Activated CD4-positive, alpha-beta memory T cell treated with anti-CD3 and anti-CD28 coated beads, Interleukin-2, amount 10 ng/mL, durations not matched to agents 7 days and 5 days (primary cell): ENCODE data around the gene MNAT1. TPM values are rescaled to one million over a fixed set of nuclear protein-coding genes. Genes with fewer than 3 reads are reported as not detected.
A peak's percentile ranks its signal among the peaks of the same experiment; 100 is the strongest.

ENCODE experiments used
- CTCF ChIA-PET: fragments of 350-600 bp; sonication (Branson Sonifier 250); formaldehyde crosslinking; loops from one replicate; lab custom pipeline; 2021; ENCODE audit warnings: antibody characterized with exemption, inconsistent platforms; lab: Charles Lee
- POLR2A ChIA-PET: fragments of 350-600 bp; sonication (Branson Sonifier 250); formaldehyde crosslinking; loops from one replicate; lab custom pipeline; 2021; ENCODE audit warnings: antibody characterized with exemption; lab: Charles Lee
- DNase-seq: peaks from one replicate; pipeline ENCODE4 v3.0.0-alpha.2; 2020
- H3K27ac Mint-ChIP-seq: one replicate; pipeline ENCODE4 v1.8.0; 2021; ENCODE audit warnings: mild to moderate bottlenecking, mixed read lengths
- H3K27me3 Mint-ChIP-seq: one replicate; pipeline ENCODE4 v1.8.0; 2021; ENCODE audit warnings: mixed read lengths
- H3K36me3 Mint-ChIP-seq: one replicate; pipeline ENCODE4 v1.8.0; 2021; ENCODE audit warnings: low read depth, mixed read lengths
- H3K4me1 Mint-ChIP-seq: one replicate; pipeline ENCODE4 v1.8.0; 2021; ENCODE audit warnings: mixed read lengths
- H3K4me3 Mint-ChIP-seq: one replicate; pipeline ENCODE4 v1.8.0; 2021; ENCODE audit warnings: mild to moderate bottlenecking, mixed read lengths
- H3K9me3 Mint-ChIP-seq: one replicate; pipeline ENCODE4 v1.8.0; 2021; ENCODE audit warnings: mixed read lengths
- total RNA-seq, 2 experiments: library from RNA; stranded (reverse); gene quantifications; one replicate each; pipeline ENCODE4 v1.2.3, GENCODE V29; 2021

Gene MNAT1
- total RNA-seq, 2 experiments from 2014 or later, result 37.0 to 40.4 TPM

DNA sequence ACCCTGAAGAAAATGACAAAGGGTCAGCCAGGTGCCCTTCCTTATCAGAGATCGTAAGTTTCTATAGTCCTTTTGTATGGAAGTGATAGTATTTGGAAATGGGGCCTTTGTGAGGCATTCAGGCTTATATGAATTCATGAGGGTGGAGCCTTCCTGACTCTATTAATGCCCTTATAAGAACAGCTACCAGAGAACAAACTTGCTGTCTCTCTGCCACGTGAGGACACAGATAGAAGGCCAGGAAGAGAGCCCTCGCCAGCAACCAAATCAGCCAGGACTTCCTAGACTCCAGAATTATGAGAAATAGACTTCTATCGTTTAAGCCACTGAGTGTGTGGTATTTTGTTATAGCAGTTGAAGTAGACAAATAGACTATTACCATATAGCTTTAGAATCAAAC lies 209.6 kb downstream of the MNAT1 start:
- Mint-ChIP-seq H3K9me3 (peaks cover 5% of the 10 kb centered on the region), H3K36me3 (peaks cover 19% of the 10 kb centered on the region), H3K4me3 (no peak overlapping the region), H3K4me1 (peaks cover 13% of the 10 kb centered on the region), H3K27me3 (no peaks in the 10 kb centered on the region), H3K27ac (no peak overlapping the region)
- no peak for DNase-seq
- ChIA-PET CTCF (no interaction called here), POLR2A (no interaction called here)

DNA sequence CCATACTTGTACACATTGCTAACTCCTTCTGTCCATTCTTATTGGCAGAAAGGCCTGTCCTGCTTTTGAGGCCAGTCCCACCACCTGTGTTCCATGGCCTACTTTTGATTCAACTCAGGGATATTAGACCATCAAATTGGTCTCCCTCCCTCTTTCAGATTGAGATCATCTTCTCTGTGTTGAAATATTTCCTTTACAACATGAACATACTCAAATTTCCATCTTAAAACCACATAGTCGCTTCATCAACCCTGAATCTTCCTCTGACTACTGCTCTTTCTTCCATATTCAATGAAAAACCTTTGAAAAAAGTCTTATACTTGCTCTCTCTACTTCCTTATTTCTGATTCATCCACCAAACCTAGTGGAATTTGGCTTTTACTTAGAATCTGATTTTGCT lies 211.4 kb downstream of the MNAT1 start:
- no peak for DNase-seq
- no peaks in the 10 kb centered on the region for H3K27me3 Mint-ChIP-seq
- CTCF ChIA-PET, result no interaction called here
- POLR2A ChIA-PET, result no interaction called here
- H3K27ac Mint-ChIP-seq, result no peak overlapping the region
- H3K36me3 Mint-ChIP-seq, result peaks cover 19% of the 10 kb centered on the region
- peaks cover 5% of the 10 kb centered on the region for H3K9me3 Mint-ChIP-seq
- H3K4me1 Mint-ChIP-seq, result peaks cover 13% of the 10 kb centered on the region
- no peak overlapping the region for H3K4me3 Mint-ChIP-seq

DNA sequence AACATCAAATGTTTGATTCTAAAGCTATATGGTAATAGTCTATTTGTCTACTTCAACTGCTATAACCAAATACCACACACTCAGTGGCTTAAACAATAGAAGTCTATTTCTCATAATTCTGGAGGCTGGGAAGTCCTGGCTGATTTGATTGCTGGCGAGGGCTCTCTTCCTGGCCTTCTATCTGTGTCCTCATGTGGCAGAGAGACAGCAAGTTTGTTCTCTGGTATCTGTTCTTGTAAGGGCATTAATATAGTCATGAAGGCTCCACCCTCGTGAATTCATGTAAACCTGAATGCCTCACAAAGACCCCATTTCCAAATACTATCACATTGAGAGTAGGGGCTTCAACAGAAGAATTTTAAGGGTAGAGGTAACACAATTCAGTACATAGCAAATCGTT lies 212.2 kb downstream of the MNAT1 start:
- H3K27ac Mint-ChIP-seq, result no peak overlapping the region
- H3K36me3 Mint-ChIP-seq, result peaks cover 16% of the 10 kb centered on the region
- no peak for DNase-seq
- ChIA-PET POLR2A (no interaction called here), CTCF (no interaction called here)
- H3K9me3 Mint-ChIP-seq, result peaks cover 5% of the 10 kb centered on the region
- peaks cover 13% of the 10 kb centered on the region for H3K4me1 Mint-ChIP-seq
- H3K4me3 Mint-ChIP-seq, result no peak overlapping the region
- no peaks in the 10 kb centered on the region for H3K27me3 Mint-ChIP-seq

DNA sequence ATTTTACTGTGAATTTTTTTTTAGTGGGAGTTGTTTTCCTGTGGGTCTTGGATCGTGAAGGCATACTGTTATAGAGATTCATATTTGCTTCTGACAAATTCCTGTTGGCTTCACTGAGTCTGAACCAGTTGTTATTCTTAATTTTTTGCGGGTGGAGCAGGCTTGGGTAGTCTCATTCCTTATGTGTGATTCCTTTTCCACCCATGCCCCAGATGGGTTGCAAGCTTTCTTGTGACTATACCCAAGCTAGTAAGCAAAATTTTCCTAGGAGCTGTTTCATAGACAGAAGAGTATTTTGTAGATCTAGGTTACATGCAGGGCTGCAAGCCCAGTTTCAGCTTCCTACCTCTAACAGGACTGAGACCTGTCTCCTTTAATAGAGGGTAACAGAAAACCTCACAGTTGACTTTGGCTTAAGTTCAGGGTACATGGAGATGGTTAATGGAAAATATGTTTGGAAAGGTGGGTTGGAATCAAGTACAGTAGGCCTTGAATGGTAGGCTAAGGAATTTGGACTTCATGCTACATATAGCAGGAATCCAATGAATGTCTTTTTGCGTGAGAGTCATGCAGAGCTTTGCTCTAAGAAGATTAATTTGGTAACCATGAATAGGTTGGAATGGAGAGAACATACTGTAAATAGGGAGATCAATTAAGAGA lies 217.3 kb downstream of the MNAT1 start:
- no peak for DNase-seq
- H3K36me3 Mint-ChIP-seq, result peaks cover 23% of the 10 kb centered on the region
- H3K27me3 Mint-ChIP-seq, result no peaks in the 10 kb centered on the region
- peaks cover 9% of the 10 kb centered on the region for H3K4me1 Mint-ChIP-seq
- CTCF ChIA-PET, result interaction anchor here (0.7 kb wide), 1 partner anchor 49 kb away, joined by 7 read pairs; no protein-coding TSS in a partner anchor
- H3K4me3 Mint-ChIP-seq, result no peak overlapping the region
- no peak overlapping the region for H3K27ac Mint-ChIP-seq
- POLR2A ChIA-PET, result no interaction called here
- H3K9me3 Mint-ChIP-seq, result peaks cover 13% of the 10 kb centered on the region

DNA sequence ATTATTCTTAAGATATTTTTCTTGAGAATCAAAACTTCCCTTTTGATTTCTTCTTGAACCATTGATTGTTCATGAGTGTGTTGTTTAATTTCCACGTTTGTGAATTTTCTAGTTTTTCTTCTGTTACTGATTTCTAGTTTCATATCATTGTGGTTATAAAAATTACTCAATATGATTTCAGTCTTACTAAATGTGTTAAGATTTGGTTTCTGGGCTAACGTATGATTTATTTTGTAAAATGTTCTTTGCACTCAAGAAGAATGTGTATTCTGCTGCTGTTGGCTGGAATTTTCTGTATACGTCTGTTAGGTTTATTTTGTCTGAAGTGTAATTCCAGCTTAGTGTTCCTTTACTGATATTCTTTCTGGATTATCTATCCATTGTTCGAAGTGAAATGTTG lies 221.6 kb downstream of the MNAT1 start:
- Mint-ChIP-seq H3K4me3 (no peak overlapping the region), H3K27ac (no peak overlapping the region), H3K4me1 (peaks cover 14% of the 10 kb centered on the region), H3K27me3 (no peaks in the 10 kb centered on the region), H3K9me3 (peaks cover 39% of the 10 kb centered on the region), H3K36me3 (peaks cover 49% of the 10 kb centered on the region)
- no peak for DNase-seq
- CTCF ChIA-PET, result no interaction called here
- POLR2A ChIA-PET, result no interaction called here

DNA sequence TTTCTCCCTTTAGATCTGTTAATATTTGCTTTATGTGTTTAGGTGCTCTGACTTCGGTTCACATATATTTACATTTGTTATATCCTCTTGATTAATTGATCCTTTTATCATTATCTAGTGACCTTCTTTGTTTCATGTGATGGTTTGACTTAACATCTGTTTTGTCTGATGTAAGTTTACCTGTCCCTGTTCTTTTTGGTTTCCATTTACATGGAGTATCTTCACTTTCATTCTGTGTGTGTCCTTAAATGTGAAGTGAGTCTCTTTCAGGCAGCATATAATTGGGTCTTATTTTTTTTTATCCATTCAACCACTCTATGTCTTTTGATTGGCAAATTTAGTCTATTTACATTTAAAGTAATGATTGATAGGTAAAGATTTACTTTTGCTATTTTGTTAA lies 222.1 kb downstream of the MNAT1 start:
- POLR2A ChIA-PET, result no interaction called here
- CTCF ChIA-PET, result no interaction called here
- Mint-ChIP-seq H3K4me1 (peaks cover 14% of the 10 kb centered on the region), H3K36me3 (peaks cover 53% of the 10 kb centered on the region), H3K9me3 (peaks cover 41% of the 10 kb centered on the region), H3K27ac (no peak overlapping the region), H3K4me3 (no peak overlapping the region), H3K27me3 (no peaks in the 10 kb centered on the region)
- no peak for DNase-seq

DNA sequence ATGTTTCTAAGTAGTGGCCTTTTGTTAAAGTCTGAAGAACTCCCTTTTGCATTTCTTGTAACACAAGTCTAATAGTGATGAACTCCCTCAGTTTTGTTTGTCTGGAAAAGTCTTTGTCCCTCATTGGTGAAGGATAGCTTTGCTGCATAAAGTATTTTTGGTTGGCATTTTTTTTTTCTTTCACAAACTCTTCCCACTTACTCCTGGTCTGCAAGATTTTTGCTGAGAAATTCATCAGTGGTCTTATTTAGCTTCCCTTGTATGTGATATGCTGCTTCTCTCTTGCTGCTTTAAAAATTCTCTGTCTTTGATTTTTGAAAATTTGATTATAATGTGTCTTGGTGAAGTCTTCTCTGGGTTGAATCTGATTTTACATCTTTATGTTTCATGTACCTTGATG lies 223.6 kb downstream of the MNAT1 start:
- Mint-ChIP-seq H3K4me3 (no peak overlapping the region), H3K36me3 (peaks cover 57% of the 10 kb centered on the region), H3K27ac (no peak overlapping the region), H3K9me3 (peaks cover 41% of the 10 kb centered on the region), H3K27me3 (no peaks in the 10 kb centered on the region), H3K4me1 (peaks cover 14% of the 10 kb centered on the region)
- no peak for DNase-seq
- CTCF ChIA-PET, result interaction anchor here (1.4 kb wide), 1 partner anchor 10 kb away, joined by 3 read pairs; no protein-coding TSS in a partner anchor
- POLR2A ChIA-PET, result interaction anchor here (0.6 to 1.3 kb wide), 2 partner anchors 23 to 160 kb away, joined by 4 read pairs; partner anchors contain the start of genes SLC38A6 and TRMT5

DNA sequence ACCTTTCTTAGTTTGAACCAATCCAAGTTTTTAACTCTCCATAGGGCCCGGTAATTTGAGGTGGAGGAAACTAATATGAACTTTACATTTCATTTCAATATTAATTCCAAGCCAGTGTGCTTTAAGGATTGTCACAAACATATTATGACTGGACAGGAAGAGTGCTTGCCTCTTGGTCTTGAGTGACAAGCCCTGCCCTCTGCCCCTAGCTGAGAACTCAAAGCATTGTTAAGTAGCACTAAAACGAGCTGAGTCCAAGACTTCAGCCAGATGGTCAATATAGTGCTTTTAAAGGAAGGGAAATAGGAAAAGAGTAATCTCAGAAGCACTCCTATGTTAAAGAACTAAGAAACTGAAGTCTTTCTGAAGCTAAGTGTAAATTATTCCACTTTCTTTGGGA lies 229.2 kb downstream of the MNAT1 start:
- Mint-ChIP-seq H3K4me3 (no peak overlapping the region), H3K4me1 (peaks cover 20% of the 10 kb centered on the region), H3K9me3 (peaks cover 19% of the 10 kb centered on the region), H3K36me3 (peaks cover 38% of the 10 kb centered on the region), H3K27me3 (no peaks in the 10 kb centered on the region), H3K27ac (no peak overlapping the region)
- CTCF ChIA-PET, result no interaction called here
- DNase-seq, result no peak
- POLR2A ChIA-PET, result no interaction called here

DNA sequence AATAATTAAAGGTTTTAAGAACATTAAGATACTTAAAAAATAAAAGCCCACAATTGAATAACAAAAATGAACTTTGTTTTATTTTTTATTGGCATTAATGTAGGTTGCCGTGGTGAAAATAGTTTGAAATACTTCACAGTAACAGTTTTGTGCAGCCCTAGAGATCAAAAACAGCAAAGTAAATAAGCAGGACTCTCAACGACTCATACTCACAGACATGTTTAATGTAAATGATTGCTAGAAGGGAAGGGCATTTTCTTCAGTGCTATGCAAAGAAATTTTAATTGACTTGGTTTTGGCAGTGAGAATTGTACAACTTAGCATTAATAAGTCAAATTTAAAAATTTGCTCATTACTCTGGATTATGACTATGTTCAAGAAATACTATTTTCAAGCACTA lies 230.3 kb downstream of the MNAT1 start:
- CTCF ChIA-PET, result interaction anchor here (0.7 kb wide), 1 partner anchor 16 kb away, joined by 3 read pairs; the partner anchor contains the start of genes SLC38A6 and TRMT5
- no peak for DNase-seq
- no peak overlapping the region for H3K27ac Mint-ChIP-seq
- peaks cover 13% of the 10 kb centered on the region for H3K9me3 Mint-ChIP-seq
- H3K27me3 Mint-ChIP-seq, result no peaks in the 10 kb centered on the region
- peaks cover 20% of the 10 kb centered on the region for H3K4me1 Mint-ChIP-seq
- peaks cover 27% of the 10 kb centered on the region for H3K36me3 Mint-ChIP-seq
- POLR2A ChIA-PET, result interaction anchor here (1.2 to 1.4 kb wide), 2 partner anchors 16 to 70 kb away, joined by 3 to 6 read pairs; partner anchors contain the start of genes SLC38A6 and TRMT5
- no peak overlapping the region for H3K4me3 Mint-ChIP-seq

DNA sequence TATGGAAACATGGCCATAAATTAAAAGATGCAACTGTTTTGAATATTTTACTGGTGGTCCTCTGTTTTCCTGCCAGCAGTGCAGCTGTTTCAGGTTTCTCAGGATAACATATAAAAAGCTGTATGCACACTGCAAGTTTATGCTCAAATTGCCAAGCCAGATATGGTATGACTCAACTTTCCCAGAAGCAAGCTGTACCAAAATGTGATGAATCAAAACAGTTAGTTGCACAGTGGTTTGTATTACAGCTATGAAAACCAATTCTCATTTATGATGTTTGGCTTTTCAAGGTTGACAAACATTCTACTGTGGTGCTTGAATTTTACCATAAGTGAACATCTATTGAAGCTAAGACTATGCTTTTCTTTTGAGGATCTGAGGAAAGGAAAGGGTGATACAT lies 230.8 kb downstream of the MNAT1 start:
- Mint-ChIP-seq H3K4me1 (peaks cover 20% of the 10 kb centered on the region), H3K9me3 (peaks cover 9% of the 10 kb centered on the region), H3K27me3 (no peaks in the 10 kb centered on the region), H3K27ac (peak overlapping the region; percentile 40), H3K36me3 (peaks cover 25% of the 10 kb centered on the region), H3K4me3 (no peak overlapping the region)
- ChIA-PET POLR2A (interaction anchor here (1.2 to 1.4 kb wide), 2 partner anchors 15 to 69 kb away, joined by 3 to 6 read pairs; partner anchors contain the start of genes SLC38A6 and TRMT5), CTCF (interaction anchor here (0.5 to 0.7 kb wide), 2 partner anchors 15 to 113 kb away, joined by 3 read pairs; partner anchors contain the start of genes SLC38A6 and TRMT5)
- no peak for DNase-seq

DNA sequence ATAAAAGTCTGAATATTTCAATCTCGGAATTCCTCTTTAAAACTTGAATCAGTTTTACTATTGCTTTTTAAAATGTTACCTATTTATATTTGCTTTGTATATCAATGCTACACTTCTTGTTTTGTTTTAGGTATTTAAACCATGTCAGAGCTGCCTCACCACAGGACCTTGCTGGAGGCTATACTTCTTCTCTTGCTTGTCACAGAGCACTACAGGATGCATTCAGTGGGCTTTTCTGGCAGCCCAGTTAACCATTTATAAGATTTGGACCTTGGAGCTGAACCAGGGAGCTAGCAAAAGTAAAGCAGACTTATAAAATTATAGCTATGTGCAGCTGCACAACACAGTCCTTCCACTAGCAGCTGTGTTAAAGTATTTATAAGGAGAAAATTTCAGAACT lies 233.5 kb downstream of the MNAT1 start:
- Mint-ChIP-seq H3K4me3 (no peak overlapping the region), H3K36me3 (peaks cover 22% of the 10 kb centered on the region), H3K27ac (no peak overlapping the region), H3K27me3 (no peaks in the 10 kb centered on the region), H3K9me3 (peaks cover 2% of the 10 kb centered on the region), H3K4me1 (peaks cover 20% of the 10 kb centered on the region)
- DNase-seq, result no peak
- CTCF ChIA-PET, result interaction anchor here (1.0 to 1.3 kb wide), 2 partner anchors 10 to 11 kb away, joined by 3 read pairs; no protein-coding TSS in a partner anchor
- POLR2A ChIA-PET, result interaction anchor here (1.0 kb wide), 1 partner anchor 12 kb away, joined by 3 read pairs; the partner anchor contains the start of gene TRMT5

DNA sequence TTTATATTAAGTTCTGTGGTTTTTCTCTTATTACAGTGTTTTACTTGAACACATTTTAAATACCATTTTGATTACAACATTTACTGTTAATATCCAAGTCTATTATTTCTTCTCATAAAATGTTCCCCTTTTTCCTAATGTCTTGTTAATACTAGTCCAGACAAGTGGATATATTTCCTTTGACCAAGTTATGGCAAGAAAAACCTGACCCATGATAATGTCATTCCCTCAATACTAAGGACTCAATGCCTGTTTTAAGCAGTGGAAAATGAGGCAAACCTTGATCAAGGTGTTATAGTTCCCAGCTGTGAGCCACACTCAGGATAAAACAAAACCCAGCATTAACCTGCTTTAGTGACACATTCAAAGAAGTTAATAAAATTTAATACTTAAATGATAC lies 234.1 kb downstream of the MNAT1 start:
- no peak overlapping the region for H3K27ac Mint-ChIP-seq
- ChIA-PET POLR2A (no interaction called here), CTCF (interaction anchor here (1.0 kb wide), 1 partner anchor 11 kb away, joined by 3 read pairs; no protein-coding TSS in a partner anchor)
- no peaks in the 10 kb centered on the region for H3K27me3 Mint-ChIP-seq
- no peak for DNase-seq
- H3K36me3 Mint-ChIP-seq, result peaks cover 16% of the 10 kb centered on the region
- H3K4me3 Mint-ChIP-seq, result no peak overlapping the region
- H3K4me1 Mint-ChIP-seq, result peaks cover 20% of the 10 kb centered on the region
- H3K9me3 Mint-ChIP-seq, result no peaks in the 10 kb centered on the region

DNA sequence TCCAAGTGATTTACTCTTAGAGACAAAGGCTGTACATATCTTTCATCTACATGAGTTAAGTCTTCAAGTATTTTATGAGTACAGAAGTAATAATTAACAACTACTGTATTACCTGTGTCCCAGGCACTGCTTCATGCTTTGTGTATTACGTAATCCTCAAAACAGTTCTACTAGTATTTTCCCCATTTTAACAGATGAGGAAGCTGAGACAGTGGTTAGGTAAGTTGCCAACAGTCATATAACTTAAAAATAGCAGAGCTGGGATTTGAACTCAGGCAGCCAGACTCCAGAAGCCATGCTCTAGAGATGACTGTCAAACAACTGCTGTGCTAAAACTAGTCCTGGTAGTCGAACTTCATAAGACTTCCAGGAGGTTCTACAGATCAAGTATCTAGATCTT lies 235.6 kb downstream of the MNAT1 start:
- Mint-ChIP-seq H3K27me3 (no peaks in the 10 kb centered on the region), H3K4me3 (no peak overlapping the region), H3K27ac (no peak overlapping the region), H3K9me3 (no peaks in the 10 kb centered on the region), H3K4me1 (peaks cover 12% of the 10 kb centered on the region), H3K36me3 (peaks cover 18% of the 10 kb centered on the region)
- ChIA-PET CTCF (no interaction called here), POLR2A (no interaction called here)
- no peak for DNase-seq
